DND-41 (cell line): Measurements from ENCODE around the gene ATXN1L.

Source experiments
- CTCF ChIP-seq: IDR thresholded peaks from 2 replicates; pipeline ENCODE4 v1.5.1; 2012; ENCODE audit warnings: borderline replicate concordance, low read length, moderate library complexity, mild to moderate bottlenecking; ENCODE audit not compliant: poor library complexity, severe bottlenecking; ENCODE audit errors: extremely low read depth
- EZH2 ChIP-seq: IDR thresholded peaks from 3 replicates; pipeline ENCODE4 v1.6.1; 2012; ENCODE audit warnings: borderline replicate concordance, low read depth, mild to moderate bottlenecking, moderate library complexity, low read length, inconsistent platforms; ENCODE audit not compliant: severe bottlenecking

- TF ChIP-seq CTCF (peak; percentile 79), EZH2 (no peak)
Measured at GRCh38 chr16:71882505-71883167, 36.9 kb downstream of the ATXN1L start.
